AG04449 (cell line): ENCODE results near the gene ZBTB1.

ENCODE experiments used
- CTCF ChIA-PET: fragments of 350-600 bp; formaldehyde crosslinking; extraction: SDS; loops from one replicate; lab custom pipeline; 2021; ENCODE audit warnings: antibody characterized with exemption; lab: Yijun Ruan, JAX
- POLR2A ChIA-PET: fragments of 400-600, 350-600 bp; formaldehyde crosslinking; extraction: SDS; loops from one replicate; lab custom pipeline; 2020; ENCODE audit warnings: antibody characterized with exemption, inconsistent platforms; lab: Yijun Ruan, JAX
- DNase-seq: peaks from one replicate; pipeline ENCODE4 v3.0.0-alpha.2; 2010; ENCODE audit warnings: low read depth, low spot score
- H3K4me3 ChIP-seq: 2 replicates; pipeline ENCODE4 v1.5.1; 2011; ENCODE audit warnings: low read depth, mild to moderate bottlenecking, control low read depth, low read length
- TF ChIP-seq, protein P1 (sequence below): IDR thresholded peaks from one replicate; pipeline ENCODE4 v1.5.1; 2011; ENCODE audit warnings: mild to moderate bottlenecking, moderate library complexity, low read length, control low read depth, inconsistent platforms; ENCODE audit not compliant: insufficient read depth; ENCODE audit errors: missing control alignments

ZBTB1 gene

GRCh38 chr14:64474041-64474440 lies 30.5 kb upstream of the ZBTB1 start:
- no peak for DNase-seq
- ChIA-PET POLR2A (no interaction called here), CTCF (interaction anchor here (1.0 to 9.1 kb wide), 5 partner anchors 8 to 131 kb away, joined by 3 to 257 read pairs (median 5); partner anchors contain the start of gene AKAP5)
- H3K4me3 ChIP-seq: no peak overlapping the region
- TF ChIP-seq, protein P1, sequence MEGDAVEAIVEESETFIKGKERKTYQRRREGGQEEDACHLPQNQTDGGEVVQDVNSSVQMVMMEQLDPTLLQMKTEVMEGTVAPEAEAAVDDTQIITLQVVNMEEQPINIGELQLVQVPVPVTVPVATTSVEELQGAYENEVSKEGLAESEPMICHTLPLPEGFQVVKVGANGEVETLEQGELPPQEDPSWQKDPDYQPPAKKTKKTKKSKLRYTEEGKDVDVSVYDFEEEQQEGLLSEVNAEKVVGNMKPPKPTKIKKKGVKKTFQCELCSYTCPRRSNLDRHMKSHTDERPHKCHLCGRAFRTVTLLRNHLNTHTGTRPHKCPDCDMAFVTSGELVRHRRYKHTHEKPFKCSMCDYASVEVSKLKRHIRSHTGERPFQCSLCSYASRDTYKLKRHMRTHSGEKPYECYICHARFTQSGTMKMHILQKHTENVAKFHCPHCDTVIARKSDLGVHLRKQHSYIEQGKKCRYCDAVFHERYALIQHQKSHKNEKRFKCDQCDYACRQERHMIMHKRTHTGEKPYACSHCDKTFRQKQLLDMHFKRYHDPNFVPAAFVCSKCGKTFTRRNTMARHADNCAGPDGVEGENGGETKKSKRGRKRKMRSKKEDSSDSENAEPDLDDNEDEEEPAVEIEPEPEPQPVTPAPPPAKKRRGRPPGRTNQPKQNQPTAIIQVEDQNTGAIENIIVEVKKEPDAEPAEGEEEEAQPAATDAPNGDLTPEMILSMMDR: no peak

- POLR2A ChIA-PET: no interaction called here
- TF ChIP-seq, protein P1: no peak
- DNase-seq: no peak
- CTCF ChIA-PET: interaction anchor here (1.0 to 9.1 kb wide), 5 partner anchors 9 to 132 kb away, joined by 3 to 257 read pairs (median 5); partner anchors contain the start of gene AKAP5
- no peak overlapping the region for H3K4me3 ChIP-seq
Observed at GRCh38 chr14:64474698-64475097, 29.9 kb upstream of the ZBTB1 start.

- TF ChIP-seq, protein P1: no peak
- H3K4me3 ChIP-seq: no peak overlapping the region
- ChIA-PET POLR2A (no interaction called here), CTCF (interaction anchor here (0.6 to 9.1 kb wide), 5 partner anchors 9 to 1149 kb away, joined by 3 to 257 read pairs (median 5); partner anchors contain the start of gene AKAP5)
- no peak for DNase-seq
Observed at GRCh38 chr14:64475585-64476273, 28.8 kb upstream of the ZBTB1 start.

- H3K4me3 ChIP-seq: no peak overlapping the region
- DNase-seq: no peak
- POLR2A ChIA-PET: no interaction called here
- CTCF ChIA-PET: interaction anchor here (0.6 to 9.1 kb wide), 5 partner anchors 9 to 1150 kb away, joined by 3 to 257 read pairs (median 6); no protein-coding TSS in a partner anchor
- TF ChIP-seq, protein P1: no peak
Observed at GRCh38 chr14:64476438-64476837, 28.1 kb upstream of the ZBTB1 start.

GRCh38 chr14:64478634-64479250 lies 25.8 kb upstream of the ZBTB1 start:
- no peak overlapping the region for H3K4me3 ChIP-seq
- TF ChIP-seq, protein P1: no peak
- ChIA-PET CTCF (interaction anchor here (0.8 to 9.1 kb wide), 43 partner anchors 8 to 825 kb away, joined by 3 to 257 read pairs (median 6); partner anchors contain the start of gene AKAP5), POLR2A (no interaction called here)
- DNase-seq: no peak

DNA sequence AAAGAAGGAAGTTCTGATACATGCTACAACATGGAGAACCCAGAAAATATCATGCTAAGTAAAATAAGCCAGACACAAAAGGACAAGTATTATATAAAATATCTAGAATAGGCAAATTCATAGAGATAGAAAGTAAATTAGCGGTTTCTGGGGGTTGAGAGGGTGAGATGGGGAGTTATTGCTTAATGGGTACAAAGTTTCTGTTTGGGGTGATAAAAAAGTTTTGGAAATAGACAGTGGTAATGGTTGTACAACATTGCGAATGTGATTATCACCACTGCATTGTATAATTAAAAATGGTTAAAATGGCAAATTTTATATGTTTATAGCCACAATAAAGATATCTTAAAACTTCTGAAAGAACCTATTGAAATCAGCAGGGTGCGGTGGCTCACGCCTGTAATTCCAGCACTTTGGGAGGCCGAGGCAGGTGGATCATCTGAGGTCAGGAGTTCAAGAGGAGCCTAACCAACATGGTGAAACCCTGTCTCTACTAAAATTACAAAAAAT lies 15.9 kb upstream of the ZBTB1 start:
- TF ChIP-seq, protein P1: no peak
- CTCF ChIA-PET: interaction anchor here (2.1 to 6.6 kb wide), 3 partner anchors 10 to 145 kb away, joined by 7 to 76 read pairs (median 46); no protein-coding TSS in a partner anchor
- no peak overlapping the region for H3K4me3 ChIP-seq
- POLR2A ChIA-PET: no interaction called here
- DNase-seq: no peak
